Gastroesophageal sphincter (tissue), 3 donors: ENCODE results near the gene SDK1.

Experiments used
- CTCF ChIP-seq, 4 experiments: fragments of 200-600 bp in 2 of 4; fragments of 450-650 bp in 2 of 4; sonication (generic) in 1 of 4; IDR thresholded peaks; one replicate each; pipeline ENCODE4 v1.5.1; 2017 to 2019; ENCODE audit warnings: antibody characterized with exemption in 4 of 4, mild to moderate bottlenecking in 2 of 4, moderate library complexity in 2 of 4
- POLR2A ChIP-seq, 2 donors: fragments of 450-650 bp; IDR thresholded peaks; one replicate each; pipeline ENCODE4 v1.6.1; 2017; ENCODE audit warnings: antibody characterized with exemption in 2 of 2, mild to moderate bottlenecking in 2 of 2, moderate library complexity in 1 of 2

- TF ChIP-seq POLR2A (IDR thresholded peaks at IDR 0.05) (no peak), CTCF (IDR thresholded peaks at IDR 0.05) (no peak)
Observed at GRCh38 chr7:4225881-4226523, 925.0 kb downstream of the SDK1 start.
